ENCODE data around the gene CTIF.

The CTIF gene

DNA sequence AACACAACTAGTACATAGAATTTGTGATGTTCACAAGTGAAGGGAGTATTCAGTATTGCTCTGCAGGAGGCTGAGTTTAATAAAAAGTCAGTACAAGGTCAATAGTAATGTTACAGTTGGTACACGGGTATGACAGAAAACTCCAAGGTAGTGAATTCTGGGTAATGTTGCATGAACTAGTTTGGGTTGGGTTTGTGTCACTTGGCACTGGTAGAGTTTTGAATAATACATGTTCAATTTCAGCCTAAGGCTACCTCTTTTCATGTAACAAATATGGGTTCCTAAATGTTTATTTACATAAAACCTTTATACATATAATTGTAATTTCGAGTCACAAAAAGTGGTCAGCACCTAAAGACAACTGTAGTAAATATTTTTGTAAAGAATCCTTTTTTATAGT lies 19.4 kb downstream of the CTIF start:
- no peak for DNase-seq (ENCODE audit: insufficient read length, low spot score)
- TF ChIP-seq POLR2A (IDR thresholded peaks at IDR 0.05; ENCODE audit: low read depth, low read length) = no peak
- no peak for TF ChIP-seq PAX5 (IDR thresholded peaks at IDR 0.05; ENCODE audit: insufficient read depth, low read length, severe bottlenecking)
- no peak for TF ChIP-seq SPI1 (IDR thresholded peaks at IDR 0.05; ENCODE audit: low read depth, low read length)
- TF ChIP-seq TAF1 (IDR thresholded peaks at IDR 0.05; ENCODE audit: low read depth, low read length) = no peak
- no peak for TF ChIP-seq POLR2AphosphoS5 (IDR thresholded peaks at IDR 0.05; ENCODE audit: low read depth, low read length)
- TF ChIP-seq POU2F2 (IDR thresholded peaks at IDR 0.05; ENCODE audit: low read depth, low read length) = no peak
- FAIRE-seq = no peak

DNA sequence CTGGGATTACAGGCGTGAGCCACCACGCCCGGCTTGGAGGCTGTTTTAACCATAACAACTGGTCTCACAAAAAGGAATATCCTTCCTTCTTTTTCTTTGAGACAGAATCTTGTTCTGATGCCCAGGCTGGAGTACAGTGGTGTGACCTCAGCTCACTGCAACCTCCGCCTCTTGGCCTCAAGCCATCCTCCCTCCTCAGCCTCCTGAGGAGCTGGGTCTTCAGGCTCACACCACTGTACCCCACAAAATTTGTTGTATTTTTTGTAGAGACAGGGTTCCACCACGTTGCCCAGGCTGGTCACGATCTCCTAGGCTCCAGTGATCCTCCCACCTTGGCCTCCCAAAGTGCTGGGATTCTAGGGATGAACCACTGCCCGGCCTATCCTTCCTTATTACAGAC lies 21.7 kb downstream of the CTIF start:
- no peak for FAIRE-seq

DNA sequence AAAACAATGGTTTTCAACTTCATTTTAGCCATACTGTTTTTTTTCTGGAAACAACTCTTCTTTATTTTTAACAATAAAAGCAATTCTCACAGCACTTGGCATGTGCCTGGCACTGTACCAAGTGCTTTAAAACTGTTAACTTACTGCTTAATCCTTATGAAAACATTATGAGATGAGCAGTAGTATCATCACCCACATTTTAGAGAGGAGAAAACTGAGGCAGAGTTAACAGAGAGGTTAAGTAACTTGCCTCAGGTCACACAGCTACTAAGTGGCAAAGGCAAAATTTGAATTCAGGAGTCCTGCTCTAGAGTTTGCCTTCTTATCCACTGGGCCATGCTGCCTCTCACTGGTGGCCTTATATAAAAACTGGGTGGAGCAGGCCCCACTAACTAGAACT lies 23.2 kb downstream of the CTIF start:
- DNase-seq (ENCODE audit: insufficient read length, low spot score) (no peak), FAIRE-seq (no peak)
- TF ChIP-seq PAX5 (IDR thresholded peaks at IDR 0.05; ENCODE audit: insufficient read depth, low read length, severe bottlenecking) (no peak), POU2F2 (IDR thresholded peaks at IDR 0.05; ENCODE audit: low read depth, low read length) (no peak), POLR2A (IDR thresholded peaks at IDR 0.05; ENCODE audit: low read depth, low read length) (no peak), TAF1 (IDR thresholded peaks at IDR 0.05; ENCODE audit: low read depth, low read length) (no peak), POLR2AphosphoS5 (IDR thresholded peaks at IDR 0.05; ENCODE audit: low read depth, low read length) (no peak)

More for the DNA sequence above, 21.7 kb downstream of the CTIF start:
- no peak for DNase-seq (ENCODE audit: insufficient read length, low spot score)
- no peak for TF ChIP-seq POLR2AphosphoS5 (IDR thresholded peaks at IDR 0.05; ENCODE audit: low read depth, low read length)
- no peak for TF ChIP-seq POU2F2 (IDR thresholded peaks at IDR 0.05; ENCODE audit: low read depth, low read length)
- no peak for TF ChIP-seq POLR2A (IDR thresholded peaks at IDR 0.05; ENCODE audit: low read depth, low read length)
- TF ChIP-seq TAF1 (IDR thresholded peaks at IDR 0.05; ENCODE audit: low read depth, low read length) = no peak
- TF ChIP-seq PAX5 (IDR thresholded peaks at IDR 0.05; ENCODE audit: insufficient read depth, low read length, severe bottlenecking) = no peak
- TF ChIP-seq SPI1 (IDR thresholded peaks at IDR 0.05; ENCODE audit: low read depth, low read length) = no peak

DNA sequence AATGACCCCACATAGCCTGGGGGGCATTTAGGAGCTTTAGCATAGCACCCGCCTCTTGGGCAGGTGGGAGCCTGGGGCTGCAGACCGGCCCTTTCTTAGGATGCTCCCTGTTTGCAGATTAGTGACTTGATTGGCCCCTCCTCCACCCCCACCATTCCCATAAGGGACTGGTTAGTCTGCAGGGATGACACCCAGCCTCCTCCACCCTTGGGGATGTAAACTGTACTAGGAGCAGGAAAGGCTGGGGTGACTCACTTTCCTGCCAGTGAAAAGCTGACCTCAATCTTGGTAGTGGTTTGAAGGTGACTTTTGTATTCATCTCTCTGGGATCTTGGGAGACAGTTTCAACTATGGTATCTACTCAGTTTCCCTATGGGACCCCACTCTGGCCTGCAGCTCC lies 24.2 kb downstream of the CTIF start:
- DNase-seq (ENCODE audit: insufficient read length, low spot score) (no peak), FAIRE-seq (no peak)
- TF ChIP-seq POLR2A (IDR thresholded peaks at IDR 0.05; ENCODE audit: low read depth, low read length) (no peak), TAF1 (IDR thresholded peaks at IDR 0.05; ENCODE audit: low read depth, low read length) (no peak)

DNA sequence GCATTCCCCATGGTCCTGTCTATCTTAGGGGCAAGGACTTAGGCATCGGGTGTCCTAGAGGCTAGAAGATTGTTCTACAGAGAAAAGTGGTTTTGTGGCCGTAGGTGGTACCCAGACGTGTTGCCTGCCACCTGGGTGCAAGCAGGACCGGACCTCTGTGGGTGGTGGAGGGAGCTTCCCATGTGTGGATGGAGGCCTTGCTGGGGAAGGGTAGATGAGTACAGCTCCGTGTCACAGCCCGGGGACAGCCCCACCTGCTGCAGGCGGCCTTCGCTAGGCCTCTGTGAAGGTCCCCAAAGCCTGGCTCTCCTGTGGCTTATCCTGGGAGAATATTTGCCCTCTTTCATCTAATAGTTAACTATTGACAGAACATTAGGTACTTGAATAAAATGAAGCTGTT lies 25.3 kb downstream of the CTIF start:
- no peak for FAIRE-seq
- DNase-seq (ENCODE audit: insufficient read length, low spot score) = no peak
- TF ChIP-seq POU2F2 (IDR thresholded peaks at IDR 0.05; ENCODE audit: low read depth, low read length) = no peak
- TF ChIP-seq SPI1 (IDR thresholded peaks at IDR 0.05; ENCODE audit: low read depth, low read length) = no peak
- no peak for TF ChIP-seq POLR2AphosphoS5 (IDR thresholded peaks at IDR 0.05; ENCODE audit: low read depth, low read length)
- no peak for TF ChIP-seq PAX5 (IDR thresholded peaks at IDR 0.05; ENCODE audit: insufficient read depth, low read length, severe bottlenecking)
- no peak for TF ChIP-seq TAF1 (IDR thresholded peaks at IDR 0.05; ENCODE audit: low read depth, low read length)
- no peak for TF ChIP-seq POLR2A (IDR thresholded peaks at IDR 0.05; ENCODE audit: low read depth, low read length)

DNA sequence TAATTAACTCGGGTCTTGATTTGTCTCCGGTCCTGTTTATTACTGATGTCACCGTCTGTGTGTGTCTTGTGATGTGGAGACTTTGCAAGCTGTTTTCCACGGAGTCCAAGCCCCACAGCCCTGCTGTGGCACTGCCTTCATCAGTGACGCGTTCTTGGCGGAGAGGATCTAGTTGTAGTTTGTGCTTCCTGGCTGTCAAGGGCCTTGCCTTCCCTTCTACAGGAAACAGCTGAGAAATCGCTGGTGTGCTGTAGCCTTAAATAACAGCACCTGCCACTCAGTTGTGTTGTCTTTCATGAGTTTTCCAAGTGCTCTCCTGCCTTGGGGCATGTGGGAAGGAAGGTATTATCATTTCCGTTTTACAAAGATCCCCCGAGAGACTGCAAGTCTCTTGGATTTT lies 26.3 kb downstream of the CTIF start:
- no peak for FAIRE-seq
- DNase-seq (ENCODE audit: insufficient read length, low spot score) = no peak
- TF ChIP-seq POU2F2 (IDR thresholded peaks at IDR 0.05; ENCODE audit: low read depth, low read length) = no peak
- no peak for TF ChIP-seq POLR2AphosphoS5 (IDR thresholded peaks at IDR 0.05; ENCODE audit: low read depth, low read length)

DNA sequence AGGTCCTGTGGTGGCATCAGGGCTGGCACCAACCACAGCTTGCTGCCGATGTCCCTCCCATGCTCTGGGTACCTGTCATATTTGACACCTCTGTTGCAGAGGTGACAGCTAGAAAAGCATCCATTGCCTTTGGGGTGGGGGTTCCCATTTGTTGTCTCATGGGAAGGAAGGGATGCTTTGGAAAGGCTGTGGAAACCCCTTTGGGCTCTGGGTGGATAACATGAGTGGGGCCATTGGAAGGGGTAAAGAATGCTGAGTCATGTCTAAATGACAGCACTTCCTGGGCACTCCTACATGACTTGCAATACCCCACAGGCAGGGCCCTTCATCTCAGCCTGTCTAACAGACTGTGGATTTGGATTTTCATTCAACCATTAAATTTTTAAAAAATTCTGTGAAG lies 27.8 kb downstream of the CTIF start:
- no peak for DNase-seq (ENCODE audit: insufficient read length, low spot score)
- no peak for FAIRE-seq
- TF ChIP-seq TAF1 (IDR thresholded peaks at IDR 0.05; ENCODE audit: low read depth, low read length) (no peak), SPI1 (IDR thresholded peaks at IDR 0.05; ENCODE audit: low read depth, low read length) (no peak), POU2F2 (IDR thresholded peaks at IDR 0.05; ENCODE audit: low read depth, low read length) (no peak), POLR2A (IDR thresholded peaks at IDR 0.05; ENCODE audit: low read depth, low read length) (no peak), POLR2AphosphoS5 (IDR thresholded peaks at IDR 0.05; ENCODE audit: low read depth, low read length) (no peak), PAX5 (IDR thresholded peaks at IDR 0.05; ENCODE audit: insufficient read depth, low read length, severe bottlenecking) (no peak)

DNA sequence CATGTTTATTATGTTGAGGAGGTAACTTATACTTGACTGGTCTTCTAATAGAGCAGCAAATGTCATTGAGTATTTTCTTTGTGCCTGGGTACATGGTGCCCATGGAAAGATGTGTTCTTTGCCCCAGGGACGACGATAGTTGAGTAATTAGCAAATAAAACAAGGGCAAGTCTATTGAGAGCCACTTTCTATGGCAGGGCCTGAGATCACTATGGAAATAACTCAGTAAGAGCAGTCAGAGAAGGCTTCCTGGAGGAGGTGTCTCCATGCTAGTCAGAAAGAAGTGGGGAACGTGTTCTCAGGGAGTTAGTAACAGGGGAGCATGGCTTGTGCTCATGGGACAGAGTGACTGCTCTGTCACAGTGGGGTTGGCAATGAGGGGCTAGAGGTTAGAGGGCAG lies 28.6 kb downstream of the CTIF start:
- FAIRE-seq = no peak
- DNase-seq (ENCODE audit: insufficient read length, low spot score) = no peak
- TF ChIP-seq TAF1 (IDR thresholded peaks at IDR 0.05; ENCODE audit: low read depth, low read length) (no peak), SPI1 (IDR thresholded peaks at IDR 0.05; ENCODE audit: low read depth, low read length) (no peak), PAX5 (IDR thresholded peaks at IDR 0.05; ENCODE audit: insufficient read depth, low read length, severe bottlenecking) (no peak), POLR2AphosphoS5 (IDR thresholded peaks at IDR 0.05; ENCODE audit: low read depth, low read length) (no peak), POU2F2 (IDR thresholded peaks at IDR 0.05; ENCODE audit: low read depth, low read length) (no peak), POLR2A (IDR thresholded peaks at IDR 0.05; ENCODE audit: low read depth, low read length) (no peak)

DNA sequence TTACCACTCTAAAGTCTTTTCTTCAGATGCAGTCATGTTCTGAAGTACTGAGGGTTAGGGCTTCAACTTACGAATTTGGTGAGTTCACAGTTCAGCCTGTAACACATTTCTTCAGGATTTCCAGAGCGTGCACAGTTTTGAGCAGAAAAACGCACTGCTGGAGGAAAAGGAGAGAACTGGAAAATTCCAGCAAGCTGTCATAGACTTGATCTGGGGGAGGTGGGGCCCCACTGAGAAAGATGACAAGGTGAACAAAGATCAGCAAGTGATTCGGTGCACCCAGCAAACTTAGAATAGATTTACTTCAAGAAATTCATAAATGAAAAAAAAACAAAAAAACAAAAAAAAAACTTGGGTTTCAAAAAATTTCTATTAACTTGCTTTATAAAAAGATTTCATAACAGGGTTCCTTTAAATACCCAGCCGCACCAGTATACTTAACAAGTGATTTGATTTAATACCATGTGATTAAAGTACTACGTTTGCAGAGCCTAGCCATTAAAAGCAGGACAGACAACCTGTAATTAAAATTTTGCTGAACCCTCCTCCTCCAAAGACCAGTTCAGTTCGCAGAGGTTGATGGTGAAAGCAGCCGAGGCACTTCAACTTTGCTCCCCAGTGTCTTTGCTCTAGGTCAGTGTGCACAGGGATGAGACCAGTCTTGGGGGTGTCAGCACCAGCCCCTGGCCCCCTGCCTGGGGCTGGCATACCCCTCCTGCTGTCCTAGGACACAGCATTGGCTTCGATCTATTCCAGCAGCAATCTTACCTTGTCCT lies 30.5 kb downstream of the CTIF start:
- FAIRE-seq (no peak), DNase-seq (ENCODE audit: insufficient read length, low spot score) (no peak)
- no peak for TF ChIP-seq POLR2A (IDR thresholded peaks at IDR 0.05; ENCODE audit: low read depth, low read length)
- no peak for TF ChIP-seq PAX5 (IDR thresholded peaks at IDR 0.05; ENCODE audit: insufficient read depth, low read length, severe bottlenecking)
- no peak for TF ChIP-seq POU2F2 (IDR thresholded peaks at IDR 0.05; ENCODE audit: low read depth, low read length)
- TF ChIP-seq POLR2AphosphoS5 (IDR thresholded peaks at IDR 0.05; ENCODE audit: low read depth, low read length) = no peak
- no peak for TF ChIP-seq TAF1 (IDR thresholded peaks at IDR 0.05; ENCODE audit: low read depth, low read length)
- TF ChIP-seq SPI1 (IDR thresholded peaks at IDR 0.05; ENCODE audit: low read depth, low read length) = no peak

DNA sequence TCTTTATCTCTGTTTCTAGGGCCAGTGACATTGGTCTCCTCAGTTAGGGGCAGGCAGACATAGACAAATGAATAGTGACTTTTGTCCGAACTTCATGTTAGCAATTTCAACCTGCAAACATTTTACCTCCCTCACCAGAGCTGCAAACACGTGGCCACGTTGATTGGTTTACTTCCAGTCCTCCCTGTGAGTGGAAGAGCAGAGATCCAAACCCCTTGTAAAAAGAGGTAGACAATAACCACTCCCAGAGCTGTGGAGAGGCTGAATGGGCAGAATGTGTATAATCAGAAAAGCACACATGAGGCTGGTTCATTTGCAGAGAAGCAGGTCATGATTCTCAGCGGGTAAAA lies 31.1 kb downstream of the CTIF start:
- no peak for TF ChIP-seq PAX5 (IDR thresholded peaks at IDR 0.05; ENCODE audit: insufficient read depth, low read length, severe bottlenecking)
- no peak for TF ChIP-seq POLR2A (IDR thresholded peaks at IDR 0.05; ENCODE audit: low read depth, low read length)
- no peak for TF ChIP-seq TAF1 (IDR thresholded peaks at IDR 0.05; ENCODE audit: low read depth, low read length)
- no peak for TF ChIP-seq POLR2AphosphoS5 (IDR thresholded peaks at IDR 0.05; ENCODE audit: low read depth, low read length)
- TF ChIP-seq POU2F2 (IDR thresholded peaks at IDR 0.05; ENCODE audit: low read depth, low read length) = no peak
- TF ChIP-seq SPI1 (IDR thresholded peaks at IDR 0.05; ENCODE audit: low read depth, low read length) = no peak
- no peak for FAIRE-seq
- DNase-seq (ENCODE audit: insufficient read length, low spot score) = no peak

Measured in GM12891 (cell line).